HG02571 (cell line): Measurements from ENCODE around the gene RASD2.

Source experiments
- ATAC-seq: cut with Tn5 transposase; IDR thresholded peaks from one replicate; pipeline ENCODE4 v1.9.1; 2021; ENCODE audit warnings: mild to moderate bottlenecking, moderate library complexity; ENCODE audit not compliant: unreplicated experiment

RASD2 gene

DNA sequence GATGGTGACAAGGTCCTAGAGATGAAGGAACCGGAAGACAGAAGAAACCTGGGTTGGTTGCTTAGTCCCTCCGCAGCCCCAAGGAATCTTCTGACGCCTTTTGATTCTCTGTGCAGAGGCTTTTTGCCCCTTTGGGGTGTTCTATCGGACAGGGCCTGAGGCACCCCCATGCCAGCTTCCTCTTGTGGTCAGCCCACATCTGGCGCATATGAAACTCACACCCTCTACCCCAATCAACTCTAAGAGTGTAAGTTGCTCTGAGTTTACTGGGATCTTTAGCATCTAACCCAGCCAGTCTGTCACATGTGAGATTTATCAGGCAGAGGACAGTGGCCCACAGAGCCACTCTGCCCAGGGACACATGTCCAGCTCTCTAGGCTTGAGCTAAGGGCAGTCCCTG lies 17.4 kb downstream of the RASD2 start:
- ATAC-seq, result no peak

GRCh38 chr22:35558719-35559118 lies 18.1 kb downstream of the RASD2 start:
- ATAC-seq, result no peak

- no peak for ATAC-seq
Measured at GRCh38 chr22:35559354-35560005, 18.8 kb downstream of the RASD2 start.

- ATAC-seq, result no peak
Measured at GRCh38 chr22:35560366-35560765, 19.7 kb downstream of the RASD2 start.

- ATAC-seq, result no peak
Measured at GRCh38 chr22:35560824-35561223, 20.2 kb downstream of the RASD2 start.

- ATAC-seq, result no peak
Measured at GRCh38 chr22:35561796-35562526, 21.3 kb downstream of the RASD2 start.

GRCh38 chr22:35563211-35563610 lies 22.6 kb downstream of the RASD2 start:
- ATAC-seq, result no peak

DNA sequence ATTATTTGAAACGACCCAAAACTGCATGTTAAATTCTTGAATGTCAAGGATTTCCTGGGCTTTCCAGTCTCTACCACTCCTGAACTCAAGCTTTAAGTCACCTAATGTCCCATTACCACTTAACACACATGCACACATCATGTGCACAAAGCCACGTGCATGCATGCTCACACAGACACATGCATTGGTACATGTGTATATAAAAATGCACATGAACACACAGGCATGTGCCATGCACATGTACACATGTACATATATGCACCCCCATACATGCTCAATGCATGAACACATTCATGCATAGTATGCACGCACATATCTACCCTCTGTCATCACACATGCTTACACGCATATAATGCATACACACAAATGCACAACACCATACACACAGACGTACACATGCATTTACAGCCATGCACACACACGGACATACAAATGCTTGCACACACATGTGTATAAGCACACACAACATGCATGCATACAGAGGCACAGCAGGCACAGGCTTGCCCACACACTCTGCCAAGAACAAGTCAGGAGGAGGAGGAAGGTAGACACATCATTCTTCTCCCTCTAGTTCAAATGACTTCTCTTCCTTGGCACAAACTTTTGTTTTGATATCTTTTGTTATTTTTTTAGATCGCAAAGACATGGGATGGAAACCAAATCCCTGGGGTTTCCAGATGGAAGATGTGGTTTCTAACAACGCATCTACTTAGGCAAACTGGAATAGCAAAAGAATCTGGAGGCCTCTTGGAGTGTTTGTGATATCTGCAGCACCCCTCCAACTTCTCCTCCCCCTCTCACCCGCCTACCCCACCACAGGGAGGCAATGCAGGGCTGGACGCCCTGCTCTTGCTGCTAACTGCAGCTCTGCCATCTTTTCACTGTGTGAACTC lies 24.6 kb downstream of the RASD2 start:
- no peak for ATAC-seq

- no peak for ATAC-seq
Measured at GRCh38 chr22:35567351-35568141, 26.9 kb downstream of the RASD2 start.

DNA sequence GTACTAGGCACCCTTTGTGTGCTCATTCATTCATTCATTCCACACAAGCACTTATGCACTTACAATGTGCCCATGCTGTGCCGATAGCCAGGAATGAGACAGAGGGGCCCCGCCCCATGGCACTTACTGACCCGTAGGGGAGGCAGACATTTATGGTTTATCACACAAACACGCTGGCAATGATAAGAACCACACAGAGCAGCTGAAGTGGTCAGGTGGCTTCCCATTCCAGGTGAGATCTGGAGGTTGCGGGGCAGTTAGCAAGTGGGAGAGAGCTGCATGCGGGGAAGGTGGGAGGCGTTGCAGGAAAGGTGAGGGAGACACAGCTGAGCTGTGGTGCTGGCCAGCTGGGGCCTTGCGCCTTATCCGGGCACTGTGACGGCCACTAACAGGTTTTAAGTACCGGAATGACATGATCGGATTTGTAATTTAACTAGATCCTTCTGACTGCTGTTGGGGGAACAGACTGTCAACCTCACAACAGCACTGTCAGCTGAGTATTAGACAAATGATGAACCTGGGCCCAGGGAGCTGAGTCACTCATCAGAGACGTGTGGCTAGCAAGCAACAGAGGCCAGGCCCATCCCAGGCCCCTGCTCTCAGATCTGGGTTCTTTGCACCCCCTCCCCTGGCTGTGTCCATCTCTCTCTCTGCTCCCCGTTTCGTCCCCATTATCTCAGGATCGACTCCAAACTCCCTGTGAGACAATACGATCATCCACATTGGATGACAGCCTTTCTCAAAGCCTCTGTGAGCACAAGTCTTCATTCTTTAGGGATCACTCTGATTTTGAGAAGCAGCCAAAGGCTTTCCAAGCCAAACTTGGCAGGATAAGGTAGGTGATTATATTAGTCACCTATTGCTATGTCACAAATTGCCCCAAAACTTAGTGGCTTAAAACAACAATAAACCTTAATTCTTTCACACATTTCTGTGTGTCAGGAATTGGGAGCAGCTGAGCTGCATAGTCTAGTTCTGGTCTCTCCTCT lies 28.4 kb downstream of the RASD2 start:
- ATAC-seq, result no peak

GRCh38 chr22:35569916-35570315 lies 29.3 kb downstream of the RASD2 start:
- no peak for ATAC-seq

DNA sequence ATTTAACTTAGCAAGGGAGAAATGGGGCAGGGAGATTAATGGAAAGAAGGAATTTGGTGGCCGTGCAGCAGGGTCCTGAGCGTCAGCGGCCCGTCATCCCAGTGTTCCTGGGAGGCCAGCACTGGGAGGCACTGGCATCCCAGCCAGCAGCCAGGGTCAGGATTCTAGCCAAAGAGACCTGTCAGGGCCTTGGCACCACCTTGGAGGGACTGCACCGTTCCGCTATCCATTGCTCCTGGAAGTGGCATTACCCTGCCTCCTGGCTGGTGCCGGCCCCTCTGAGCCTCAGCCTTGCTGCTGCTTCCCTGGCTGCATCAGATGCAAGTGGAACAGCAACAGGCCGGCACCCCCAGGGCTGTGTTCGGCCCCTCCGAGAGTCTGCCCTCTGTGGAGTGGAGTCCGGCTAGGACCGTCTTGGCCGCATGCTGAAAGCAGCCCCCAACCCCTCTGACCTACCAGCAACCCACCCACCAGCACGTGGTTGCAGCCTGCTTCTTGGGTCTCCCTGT lies 30.1 kb downstream of the RASD2 start:
- no peak for ATAC-seq

GRCh38 chr22:35572556-35572955 lies 31.9 kb downstream of the RASD2 start:
- ATAC-seq, result no peak

DNA sequence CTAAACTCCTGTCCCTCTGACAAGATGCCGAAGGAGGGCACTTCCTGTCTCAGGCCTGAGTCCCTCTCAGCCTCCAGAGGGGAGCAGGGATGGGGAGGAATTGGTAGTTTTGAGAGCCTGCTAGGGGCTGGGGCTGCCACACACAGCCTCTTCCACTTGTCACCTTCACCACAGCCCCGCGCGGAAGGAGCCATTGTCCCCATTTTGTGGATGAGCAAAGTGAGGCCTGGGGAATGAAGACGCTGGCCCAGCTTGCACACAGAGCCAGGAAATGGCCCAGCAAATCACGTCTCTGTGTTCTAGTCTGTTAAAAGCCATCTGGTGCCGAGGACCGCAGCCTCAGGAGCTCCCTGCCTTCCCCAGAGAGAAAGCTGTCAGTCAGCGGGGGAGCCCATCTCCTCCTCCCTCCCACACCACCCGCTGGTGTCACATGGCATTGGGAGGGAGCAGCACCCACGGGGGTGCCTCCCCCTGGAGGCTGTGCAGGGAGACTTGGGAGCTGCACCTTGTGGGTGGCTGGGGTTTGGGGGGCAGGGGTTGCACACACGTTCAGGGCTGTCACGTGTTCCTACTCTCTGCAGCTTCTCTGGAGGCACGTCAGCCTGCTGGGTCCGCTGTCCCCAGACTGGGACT lies 34.6 kb downstream of the RASD2 start:
- no peak for ATAC-seq

GRCh38 chr22:35576671-35577070 lies 36.0 kb downstream of the RASD2 start:
- no peak for ATAC-seq

DNA sequence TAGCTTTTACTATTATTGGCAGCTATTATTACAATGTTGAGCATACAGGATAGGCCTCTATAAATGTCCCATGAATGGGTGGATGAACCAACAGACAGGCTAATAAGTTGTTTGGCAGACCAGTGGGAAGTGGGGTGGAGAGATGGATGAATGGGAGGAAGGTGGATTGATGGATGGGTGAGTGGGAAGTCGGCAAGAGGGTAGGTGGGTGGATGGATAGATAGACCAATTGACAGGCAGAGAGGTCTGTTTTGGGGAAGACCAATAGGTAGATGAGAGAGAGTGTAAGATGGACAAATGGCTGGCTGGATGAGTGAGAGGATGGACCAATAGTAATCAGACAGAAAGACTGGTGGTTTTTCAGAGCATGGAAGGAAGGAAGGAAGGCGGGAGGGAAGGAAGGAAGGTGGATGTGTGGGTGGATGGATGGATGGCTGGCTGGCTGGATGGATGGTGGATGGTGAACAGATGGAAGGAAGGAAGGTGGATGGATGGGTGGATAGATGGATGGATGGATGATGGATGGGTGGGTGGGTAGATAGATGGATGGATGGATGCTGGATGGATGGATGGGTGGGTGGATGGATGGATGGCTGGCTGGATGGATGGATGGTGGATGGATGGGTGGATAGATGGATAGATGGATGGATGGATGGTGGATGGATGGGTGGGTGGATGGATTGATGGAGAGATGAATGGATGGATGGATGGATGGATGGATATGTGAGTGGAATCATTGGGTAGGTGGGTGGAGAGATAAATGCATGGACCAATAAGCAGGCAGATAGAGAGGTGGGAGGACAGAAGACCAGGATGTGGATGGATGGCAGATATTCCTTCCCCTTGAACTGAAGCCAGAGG lies 37.4 kb downstream of the RASD2 start:
- no peak for ATAC-seq

DNA sequence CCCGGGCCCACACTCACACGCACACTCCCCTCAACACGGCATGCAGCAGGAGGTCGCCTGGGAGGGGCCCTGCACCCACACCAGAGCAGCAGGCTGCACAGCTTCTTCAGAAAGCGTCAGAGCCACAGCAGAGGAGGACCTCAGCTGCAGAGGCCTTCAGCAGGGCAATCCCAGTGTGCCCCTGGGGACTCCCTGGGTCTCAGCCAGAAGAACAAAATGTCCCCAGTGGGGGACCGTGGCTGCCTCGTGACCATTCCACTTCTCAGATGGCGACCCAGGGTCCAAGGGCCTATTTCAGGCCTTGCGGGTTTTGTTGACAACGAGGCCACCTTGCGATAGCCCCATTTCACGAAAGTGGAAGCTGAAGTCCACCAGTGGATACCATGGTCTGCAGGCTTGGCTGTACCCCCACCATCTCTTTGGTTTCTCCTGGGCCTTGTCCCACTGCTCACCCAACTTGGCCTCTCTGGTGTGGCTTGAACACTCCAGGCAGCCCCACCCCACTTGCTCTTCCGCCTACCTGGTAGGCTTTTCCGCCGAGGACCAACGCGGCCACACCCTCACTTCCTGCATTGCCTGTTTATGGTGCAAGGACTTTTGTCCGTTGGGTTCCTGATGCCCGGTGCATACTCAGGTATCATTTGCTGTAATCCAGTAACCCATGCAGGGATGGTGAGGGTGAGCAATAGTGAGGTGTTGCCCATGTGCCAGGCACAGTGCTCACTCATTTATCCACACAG lies 38.4 kb downstream of the RASD2 start:
- ATAC-seq, result no peak
